Measurements from ENCODE around the gene MPRIP.

Gene MPRIP

GRCh38 chr17:17177176-17177575 lies 134.9 kb downstream of the MPRIP start:
- H3K27me3 ChIP-seq (ENCODE audit: control insufficient read depth, insufficient read depth, low read length), result no peaks in the 10 kb centered on the region
- no peak for TF ChIP-seq CTCF (IDR thresholded peaks at IDR 0.05)
- H3K4me1 ChIP-seq, result no peaks in the 10 kb centered on the region
- H3K36me3 ChIP-seq (ENCODE audit: control insufficient read depth, insufficient read depth, low read length), result no peaks in the 10 kb centered on the region
- no peak overlapping the region for H3K27ac ChIP-seq
- no peaks in the 10 kb centered on the region for H3K79me2 ChIP-seq
- no peak overlapping the region for H3K4me3 ChIP-seq (ENCODE audit: low read depth, low read length)
- H3K4me2 ChIP-seq (ENCODE audit: low read length), result no peak overlapping the region
- no peaks in the 10 kb centered on the region for H3K9me3 ChIP-seq (ENCODE audit: control insufficient read depth, low read length)
- no peak overlapping the region for H3K9ac ChIP-seq
- no peak overlapping the region for H2AFZ ChIP-seq

GRCh38 chr17:17179371-17179827 lies 137.1 kb downstream of the MPRIP start:
- no peak overlapping the region for H3K9ac ChIP-seq
- H2AFZ ChIP-seq, result no peak overlapping the region
- no peaks in the 10 kb centered on the region for H3K9me3 ChIP-seq (ENCODE audit: control insufficient read depth, low read length)
- H3K27ac ChIP-seq, result no peak overlapping the region
- no peaks in the 10 kb centered on the region for H3K27me3 ChIP-seq (ENCODE audit: control insufficient read depth, insufficient read depth, low read length)
- no peak for TF ChIP-seq CTCF (IDR thresholded peaks at IDR 0.05)
- H3K36me3 ChIP-seq (ENCODE audit: control insufficient read depth, insufficient read depth, low read length), result no peaks in the 10 kb centered on the region
- no peak overlapping the region for H3K4me3 ChIP-seq (ENCODE audit: low read depth, low read length)
- H3K4me2 ChIP-seq (ENCODE audit: low read length), result no peak overlapping the region
- H3K4me1 ChIP-seq, result no peaks in the 10 kb centered on the region
- H3K79me2 ChIP-seq, result no peaks in the 10 kb centered on the region

GRCh38 chr17:17180141-17180603 lies 137.9 kb downstream of the MPRIP start:
- H3K9ac ChIP-seq, result no peak overlapping the region
- H3K4me1 ChIP-seq, result no peaks in the 10 kb centered on the region
- H3K4me2 ChIP-seq (ENCODE audit: low read length), result no peak overlapping the region
- H3K36me3 ChIP-seq (ENCODE audit: control insufficient read depth, insufficient read depth, low read length), result no peaks in the 10 kb centered on the region
- no peak for TF ChIP-seq CTCF (IDR thresholded peaks at IDR 0.05)
- H3K27ac ChIP-seq, result no peak overlapping the region
- H3K9me3 ChIP-seq (ENCODE audit: control insufficient read depth, low read length), result no peaks in the 10 kb centered on the region
- no peaks in the 10 kb centered on the region for H3K79me2 ChIP-seq
- H2AFZ ChIP-seq, result no peak overlapping the region
- H3K27me3 ChIP-seq (ENCODE audit: control insufficient read depth, insufficient read depth, low read length), result no peaks in the 10 kb centered on the region
- H3K4me3 ChIP-seq (ENCODE audit: low read depth, low read length), result no peak overlapping the region

- no peaks in the 10 kb centered on the region for H3K27me3 ChIP-seq (ENCODE audit: control insufficient read depth, insufficient read depth, low read length)
- TF ChIP-seq CTCF (IDR thresholded peaks at IDR 0.05), result no peak
- H2AFZ ChIP-seq, result no peak overlapping the region
- H3K9ac ChIP-seq, result no peak overlapping the region
- no peaks in the 10 kb centered on the region for H3K36me3 ChIP-seq (ENCODE audit: control insufficient read depth, insufficient read depth, low read length)
- no peaks in the 10 kb centered on the region for H3K9me3 ChIP-seq (ENCODE audit: control insufficient read depth, low read length)
- no peak overlapping the region for H3K27ac ChIP-seq
- H3K79me2 ChIP-seq, result no peaks in the 10 kb centered on the region
- no peak overlapping the region for H3K4me2 ChIP-seq (ENCODE audit: low read length)
- H3K4me3 ChIP-seq (ENCODE audit: low read depth, low read length), result no peak overlapping the region
- H3K4me1 ChIP-seq, result no peaks in the 10 kb centered on the region
Observed at GRCh38 chr17:17180741-17181525, 138.7 kb downstream of the MPRIP start.
